Measurements from ENCODE around the gene ZNF407.

GRCh38 chr18:74961596-74961995 is 363.9 kb downstream of the ZNF407 start:
- TF ChIP-seq POLR2A (IDR thresholded peaks at IDR 0.05), result no peak
- TF ChIP-seq, protein P1, sequence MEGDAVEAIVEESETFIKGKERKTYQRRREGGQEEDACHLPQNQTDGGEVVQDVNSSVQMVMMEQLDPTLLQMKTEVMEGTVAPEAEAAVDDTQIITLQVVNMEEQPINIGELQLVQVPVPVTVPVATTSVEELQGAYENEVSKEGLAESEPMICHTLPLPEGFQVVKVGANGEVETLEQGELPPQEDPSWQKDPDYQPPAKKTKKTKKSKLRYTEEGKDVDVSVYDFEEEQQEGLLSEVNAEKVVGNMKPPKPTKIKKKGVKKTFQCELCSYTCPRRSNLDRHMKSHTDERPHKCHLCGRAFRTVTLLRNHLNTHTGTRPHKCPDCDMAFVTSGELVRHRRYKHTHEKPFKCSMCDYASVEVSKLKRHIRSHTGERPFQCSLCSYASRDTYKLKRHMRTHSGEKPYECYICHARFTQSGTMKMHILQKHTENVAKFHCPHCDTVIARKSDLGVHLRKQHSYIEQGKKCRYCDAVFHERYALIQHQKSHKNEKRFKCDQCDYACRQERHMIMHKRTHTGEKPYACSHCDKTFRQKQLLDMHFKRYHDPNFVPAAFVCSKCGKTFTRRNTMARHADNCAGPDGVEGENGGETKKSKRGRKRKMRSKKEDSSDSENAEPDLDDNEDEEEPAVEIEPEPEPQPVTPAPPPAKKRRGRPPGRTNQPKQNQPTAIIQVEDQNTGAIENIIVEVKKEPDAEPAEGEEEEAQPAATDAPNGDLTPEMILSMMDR (IDR thresholded peaks at IDR 0.05), result no peak

Measured in testis (tissue), 2 donors.